ENCODE results near the gene DIP2C. TPM values are rescaled to one million over a fixed set of nuclear protein-coding genes. Genes with fewer than 3 reads are reported as not detected.
A peak's percentile ranks its signal among the peaks of the same experiment; 100 is the strongest.

The DIP2C gene
- total RNA-seq, 1 donor from 2014 or later, result 18.4 TPM

- Histone ChIP-seq H3K4me1 (peaks cover 34% of the 10 kb centered on the region), H3K36me3 (no peaks in the 10 kb centered on the region), H3K27ac (no peak overlapping the region), H3K27me3 (no peaks in the 10 kb centered on the region), H3K9me3 (no peaks in the 10 kb centered on the region), H3K4me3 (no peak overlapping the region)
- DNase-seq (ENCODE audit: extremely low spot score in 2 of 2), result peak; percentile 74 to 79
- intact Hi-C loops (cut with DNase I), result no loop called here
- TF ChIP-seq POLR2A (IDR thresholded peaks at IDR 0.05) (no peak), CTCF (IDR thresholded peaks at IDR 0.05) (no peak), POLR2AphosphoS5 (IDR thresholded peaks at IDR 0.05; ENCODE audit: insufficient read depth in 1 of 2, low read depth in 1 of 2) (no peak)
Observed at GRCh38 chr10:677750-678661, 11.5 kb downstream of the DIP2C start.

GRCh38 chr10:677038-677437 lies 12.4 kb downstream of the DIP2C start:
- Histone ChIP-seq H3K9me3 (no peaks in the 10 kb centered on the region), H3K4me1 (peaks cover 26% of the 10 kb centered on the region), H3K27ac (no peak overlapping the region), H3K36me3 (no peaks in the 10 kb centered on the region), H3K4me3 (no peak overlapping the region), H3K27me3 (no peaks in the 10 kb centered on the region)
- intact Hi-C loops (cut with DNase I), result no loop called here
- peak in 1 of 2 donors; percentile 10 for DNase-seq (ENCODE audit: extremely low spot score in 2 of 2)
- TF ChIP-seq POLR2A (IDR thresholded peaks at IDR 0.05) (no peak), CTCF (IDR thresholded peaks at IDR 0.05) (no peak), POLR2AphosphoS5 (IDR thresholded peaks at IDR 0.05; ENCODE audit: insufficient read depth in 1 of 2, low read depth in 1 of 2) (no peak)

GRCh38 chr10:676178-676577 lies 13.3 kb downstream of the DIP2C start:
- intact Hi-C loops (cut with DNase I), result no loop called here
- peaks cover 18% of the 10 kb centered on the region for H3K4me1 ChIP-seq
- TF ChIP-seq POLR2AphosphoS5 (IDR thresholded peaks at IDR 0.05; ENCODE audit: insufficient read depth in 1 of 2, low read depth in 1 of 2) (no peak), POLR2A (IDR thresholded peaks at IDR 0.05) (no peak)
- no peaks in the 10 kb centered on the region for H3K9me3 ChIP-seq
- H3K27me3 ChIP-seq, result no peaks in the 10 kb centered on the region
- H3K36me3 ChIP-seq, result no peaks in the 10 kb centered on the region
- no peak for DNase-seq (ENCODE audit: extremely low spot score in 2 of 2)
- no peak overlapping the region for H3K27ac ChIP-seq
- no peak overlapping the region for H3K4me3 ChIP-seq

- no peak overlapping the region for H3K4me3 ChIP-seq
- no peaks in the 10 kb centered on the region for H3K36me3 ChIP-seq
- no peak overlapping the region for H3K27ac ChIP-seq
- H3K9me3 ChIP-seq, result no peaks in the 10 kb centered on the region
- peaks cover 12% of the 10 kb centered on the region for H3K4me1 ChIP-seq
- no peak for DNase-seq (ENCODE audit: extremely low spot score in 2 of 2)
- no peaks in the 10 kb centered on the region for H3K27me3 ChIP-seq
- TF ChIP-seq POLR2A (IDR thresholded peaks at IDR 0.05) (no peak), CTCF (IDR thresholded peaks at IDR 0.05) (no peak), POLR2AphosphoS5 (IDR thresholded peaks at IDR 0.05; ENCODE audit: insufficient read depth in 1 of 2, low read depth in 1 of 2) (no peak)
- intact Hi-C loops (cut with DNase I), result no loop called here
Observed at GRCh38 chr10:675532-675931, 13.9 kb downstream of the DIP2C start.

GRCh38 chr10:673492-673891 lies 16.0 kb downstream of the DIP2C start:
- Histone ChIP-seq H3K4me1 (peaks cover 9% of the 10 kb centered on the region), H3K9me3 (no peaks in the 10 kb centered on the region), H3K4me3 (no peak overlapping the region), H3K27ac (no peak overlapping the region), H3K36me3 (no peaks in the 10 kb centered on the region), H3K27me3 (no peaks in the 10 kb centered on the region)
- peak in 1 of 2 donors; percentile 42 for DNase-seq (ENCODE audit: extremely low spot score in 2 of 2)
- TF ChIP-seq POLR2A (IDR thresholded peaks at IDR 0.05) (no peak), CTCF (IDR thresholded peaks at IDR 0.05) (no peak), POLR2AphosphoS5 (IDR thresholded peaks at IDR 0.05; ENCODE audit: insufficient read depth in 1 of 2, low read depth in 1 of 2) (no peak)
- intact Hi-C loops (cut with DNase I), result no loop called here
